ENCODE results near the gene RRAD. TPM values are rescaled to one million over a fixed set of nuclear protein-coding genes. Genes with fewer than 3 reads are reported as not detected.
A peak's percentile ranks its signal among the peaks of the same experiment; 100 is the strongest.
"Not testable (repeated sequence)": the region's sequence is repeated elsewhere in the genome, so short reads cannot be mapped to it uniquely, and the experiment has no call there.

RRAD gene
- total RNA-seq, 1 donor from 2014 or later, result not detected

- H3K36me3 Mint-ChIP-seq (ENCODE audit: low read depth, unreplicated experiment), result peaks cover 12% of the 10 kb centered on the region
- H3K9me3 Mint-ChIP-seq (ENCODE audit: unreplicated experiment), result no peaks in the 10 kb centered on the region
- peaks cover 5% of the 10 kb centered on the region for H3K4me1 Mint-ChIP-seq (ENCODE audit: unreplicated experiment)
- H3K27ac Mint-ChIP-seq (ENCODE audit: unreplicated experiment), result peak overlapping the region; percentile 15
- H3K4me3 Mint-ChIP-seq (ENCODE audit: unreplicated experiment), result no peak overlapping the region
- DNase-seq (ENCODE audit: low spot score), result no peak
- no peaks in the 10 kb centered on the region for H3K27me3 Mint-ChIP-seq (ENCODE audit: unreplicated experiment)
- TF ChIP-seq, protein P1, sequence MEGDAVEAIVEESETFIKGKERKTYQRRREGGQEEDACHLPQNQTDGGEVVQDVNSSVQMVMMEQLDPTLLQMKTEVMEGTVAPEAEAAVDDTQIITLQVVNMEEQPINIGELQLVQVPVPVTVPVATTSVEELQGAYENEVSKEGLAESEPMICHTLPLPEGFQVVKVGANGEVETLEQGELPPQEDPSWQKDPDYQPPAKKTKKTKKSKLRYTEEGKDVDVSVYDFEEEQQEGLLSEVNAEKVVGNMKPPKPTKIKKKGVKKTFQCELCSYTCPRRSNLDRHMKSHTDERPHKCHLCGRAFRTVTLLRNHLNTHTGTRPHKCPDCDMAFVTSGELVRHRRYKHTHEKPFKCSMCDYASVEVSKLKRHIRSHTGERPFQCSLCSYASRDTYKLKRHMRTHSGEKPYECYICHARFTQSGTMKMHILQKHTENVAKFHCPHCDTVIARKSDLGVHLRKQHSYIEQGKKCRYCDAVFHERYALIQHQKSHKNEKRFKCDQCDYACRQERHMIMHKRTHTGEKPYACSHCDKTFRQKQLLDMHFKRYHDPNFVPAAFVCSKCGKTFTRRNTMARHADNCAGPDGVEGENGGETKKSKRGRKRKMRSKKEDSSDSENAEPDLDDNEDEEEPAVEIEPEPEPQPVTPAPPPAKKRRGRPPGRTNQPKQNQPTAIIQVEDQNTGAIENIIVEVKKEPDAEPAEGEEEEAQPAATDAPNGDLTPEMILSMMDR (IDR thresholded peaks at IDR 0.05; ENCODE audit: unreplicated experiment), result no peak
Observed at GRCh38 chr16:66946974-66947301, 21.6 kb upstream of the RRAD start.

DNA sequence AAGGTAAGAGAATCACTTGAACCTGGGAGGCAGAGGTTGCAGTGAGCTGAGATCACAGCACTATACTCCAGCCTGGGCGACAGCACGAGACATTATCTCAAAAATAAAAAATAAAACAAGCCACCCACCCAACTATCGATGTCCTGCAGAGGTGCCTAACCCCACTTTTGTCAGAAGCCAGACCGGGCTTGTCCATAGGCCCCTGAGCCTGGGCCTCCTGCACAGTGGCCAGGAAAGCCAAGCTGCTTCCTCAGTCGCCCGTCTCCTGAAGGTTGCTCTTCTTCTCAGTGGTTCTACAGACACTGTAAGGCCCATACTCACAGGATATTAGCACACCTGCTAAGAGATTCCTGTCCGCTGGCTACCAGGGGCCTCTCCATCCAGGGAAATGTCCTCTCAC, 21.2 kb upstream of the RRAD start:
- H3K27me3 Mint-ChIP-seq (ENCODE audit: unreplicated experiment), result no peaks in the 10 kb centered on the region
- H3K27ac Mint-ChIP-seq (ENCODE audit: unreplicated experiment), result peak overlapping the region; percentile 15
- H3K4me1 Mint-ChIP-seq (ENCODE audit: unreplicated experiment), result peaks cover 5% of the 10 kb centered on the region
- TF ChIP-seq, protein P1 (IDR thresholded peaks at IDR 0.05; ENCODE audit: unreplicated experiment), result no peak
- H3K4me3 Mint-ChIP-seq (ENCODE audit: unreplicated experiment), result no peak overlapping the region
- H3K36me3 Mint-ChIP-seq (ENCODE audit: low read depth, unreplicated experiment), result peaks cover 13% of the 10 kb centered on the region
- DNase-seq (ENCODE audit: low spot score), result no peak
- no peaks in the 10 kb centered on the region for H3K9me3 Mint-ChIP-seq (ENCODE audit: unreplicated experiment)

DNA sequence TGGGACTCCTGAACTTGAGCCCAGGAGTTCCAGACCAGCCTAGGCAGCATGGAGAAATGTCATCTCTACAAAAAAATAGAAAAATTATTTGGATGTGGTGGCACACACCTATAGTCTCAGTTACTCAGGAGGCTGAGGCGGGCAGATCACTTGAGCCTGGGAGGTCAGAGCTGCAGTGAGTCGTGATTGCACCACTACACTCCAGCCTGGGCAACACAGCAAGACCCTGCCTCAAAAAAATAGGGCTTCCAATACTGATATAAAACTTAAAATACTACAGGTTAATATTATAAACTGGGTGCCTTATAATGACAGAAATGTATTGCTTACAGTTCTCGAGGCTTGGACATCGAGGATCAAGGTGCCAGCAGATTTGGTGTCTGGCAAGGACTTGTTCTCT, 20.6 kb upstream of the RRAD start:
- TF ChIP-seq, protein P1 (IDR thresholded peaks at IDR 0.05; ENCODE audit: unreplicated experiment), result no peak
- H3K36me3 Mint-ChIP-seq (ENCODE audit: low read depth, unreplicated experiment), result peaks cover 13% of the 10 kb centered on the region
- no peak for DNase-seq (ENCODE audit: low spot score)
- H3K27ac Mint-ChIP-seq (ENCODE audit: unreplicated experiment), result no peak overlapping the region
- no peaks in the 10 kb centered on the region for H3K9me3 Mint-ChIP-seq (ENCODE audit: unreplicated experiment)
- H3K4me1 Mint-ChIP-seq (ENCODE audit: unreplicated experiment), result peaks cover 5% of the 10 kb centered on the region
- no peaks in the 10 kb centered on the region for H3K27me3 Mint-ChIP-seq (ENCODE audit: unreplicated experiment)
- H3K4me3 Mint-ChIP-seq (ENCODE audit: unreplicated experiment), result no peak overlapping the region

DNA sequence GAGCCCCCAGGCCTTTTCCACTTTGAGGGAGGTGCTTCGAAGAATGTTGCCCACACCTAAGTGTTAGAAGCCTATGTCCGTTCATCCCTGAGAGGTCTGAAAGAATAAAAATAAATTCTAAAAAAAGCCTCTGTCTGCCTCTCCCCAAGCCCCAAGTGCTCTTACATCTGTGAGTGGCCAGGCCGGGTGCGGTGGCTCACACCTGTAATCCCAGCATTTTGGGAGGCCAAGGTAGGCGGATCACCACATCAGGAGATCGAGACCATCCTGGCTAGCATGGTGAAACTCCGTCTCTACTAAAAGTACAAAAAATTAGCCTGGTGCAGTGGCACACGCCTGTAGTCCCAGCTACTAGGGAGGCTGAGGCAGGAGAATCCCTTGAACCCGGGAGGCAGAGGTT, 19.6 kb upstream of the RRAD start:
- not testable (repeated sequence) for H3K9me3 Mint-ChIP-seq (ENCODE audit: unreplicated experiment); DNase-seq (ENCODE audit: low spot score); H3K4me3 Mint-ChIP-seq (ENCODE audit: unreplicated experiment); H3K4me1 Mint-ChIP-seq (ENCODE audit: unreplicated experiment); H3K27me3 Mint-ChIP-seq (ENCODE audit: unreplicated experiment)
- Mint-ChIP-seq H3K36me3 (ENCODE audit: low read depth, unreplicated experiment) (peaks cover 15% of the 10 kb centered on the region), H3K27ac (ENCODE audit: unreplicated experiment) (peak overlapping the region; percentile 14)

GRCh38 chr16:66944054-66944441, 18.7 kb upstream of the RRAD start:
- H3K9me3 Mint-ChIP-seq (ENCODE audit: unreplicated experiment), result no peaks in the 10 kb centered on the region
- H3K27ac Mint-ChIP-seq (ENCODE audit: unreplicated experiment), result no peak overlapping the region
- no peak for DNase-seq (ENCODE audit: low spot score)

More at GRCh38 chr16:66944054-66944441, 18.7 kb upstream of the RRAD start:
- Mint-ChIP-seq H3K27me3 (ENCODE audit: unreplicated experiment) (peaks cover 5% of the 10 kb centered on the region), H3K36me3 (ENCODE audit: low read depth, unreplicated experiment) (peaks cover 19% of the 10 kb centered on the region), H3K4me3 (ENCODE audit: unreplicated experiment) (no peak overlapping the region), H3K4me1 (ENCODE audit: unreplicated experiment) (peaks cover 5% of the 10 kb centered on the region)
- TF ChIP-seq, protein P1 (IDR thresholded peaks at IDR 0.05; ENCODE audit: unreplicated experiment), result no peak
